A549 (cell line): ENCODE results near the gene GNPDA1. TPM values are rescaled to one million over a fixed set of nuclear protein-coding genes. Genes with fewer than 3 reads are reported as not detected.

Source experiments
- ATAC-seq, 2 experiments: fragments of 200-7000 bp in 1 of 2; fragments of >200 bp in 1 of 2; cut with Nextera tagmentation in 1 of 2; cut with Tn5 transposase in 1 of 2; 3 replicates each; pipeline versions ENCODE4 v1.8.0 to v1.9.1; 2018 to 2020; ENCODE audit warnings: mild to moderate bottlenecking in 1 of 2, moderate library complexity in 1 of 2
- CTCF ChIA-PET: fragments of 300-600 bp; sonication (Branson Sonifier 250); formaldehyde crosslinking; extraction: SDS; loops from one replicate; lab custom pipeline; 2021; ENCODE audit warnings: antibody characterized with exemption, inconsistent platforms; lab: Yijun Ruan, JAX
- POLR2A ChIA-PET: fragments of 350-600 bp; formaldehyde crosslinking; extraction: SDS; loops from one replicate; lab custom pipeline; 2021; ENCODE audit warnings: antibody characterized with exemption, inconsistent platforms; lab: Yijun Ruan, JAX
- DNase-seq, 2 experiments: peaks; one replicate each; pipeline versions ENCODE4 v3.0.0 to v3.0.0-alpha.2; 2011 to 2016; ENCODE audit warnings: low read depth in 1 of 2, low spot score in 1 of 2
- FAIRE-seq: peaks from 2 replicates; lab custom pipeline; 2011; peaks lifted over from hg19 to GRCh38; lab: Jason Lieb, UNC
- H3K27ac ChIP-seq, 2 experiments: fragments of >200 bp; sonication (Bioruptor Twin); formaldehyde crosslinking; 3 replicates each; pipeline ENCODE4 v1.5.1; 2016 to 2017
- H3K4me1 ChIP-seq: fragments of >200 bp; sonication (Bioruptor Twin); formaldehyde crosslinking; 3 replicates; pipeline ENCODE4 v1.6.1; 2016
- H3K4me2 ChIP-seq: fragments of >200 bp; sonication (Bioruptor Twin); formaldehyde crosslinking; 3 replicates; pipeline ENCODE4 v1.6.1; 2016
- H3K4me3 ChIP-seq: fragments of >200 bp; sonication (Bioruptor Twin); formaldehyde crosslinking; 3 replicates; pipeline ENCODE4 v1.5.1; 2016
- H3K9me3 ChIP-seq: fragments of >200 bp; sonication (Bioruptor Twin); formaldehyde crosslinking; 3 replicates; pipeline ENCODE4 v1.6.1; 2016
- BHLHE40 ChIP-seq: IDR thresholded peaks from 2 replicates; pipeline ENCODE4 v1.6.1; 2012; ENCODE audit warnings: low read depth, low read length, inconsistent platforms
- CHD4 ChIP-seq: fragments of 200-600 bp; sonication (generic); IDR thresholded peaks from 2 replicates; pipeline ENCODE4 v1.6.1; 2016; ENCODE audit warnings: antibody characterized with exemption, mild to moderate bottlenecking, borderline replicate concordance
- EP300 ChIP-seq, 2 experiments: fragments of >200 bp; sonication (Bioruptor Twin); formaldehyde crosslinking; IDR thresholded peaks; 2 replicates in 1 of 2; 3 replicates in 1 of 2; pipeline ENCODE4 v1.6.1; 2016 to 2017
- ESRRA ChIP-seq: fragments of 150-350 bp; IDR thresholded peaks from 2 replicates; pipeline ENCODE4 v1.6.1; 2014; ENCODE audit warnings: mild to moderate bottlenecking, low read length, borderline replicate concordance
- FOXS1 ChIP-seq: fragments of 250-450 bp; sonication (Bioruptor Pico); IDR thresholded peaks from 2 replicates; pipeline ENCODE4 v1.5.0; 2020; ENCODE audit warnings: mild to moderate bottlenecking, moderate library complexity
- GATA3 ChIP-seq: IDR thresholded peaks from 2 replicates; pipeline ENCODE4 v1.6.1; 2012; ENCODE audit warnings: borderline replicate concordance
- HDAC2 ChIP-seq: fragments of 200-600 bp; sonication (generic); IDR thresholded peaks from 2 replicates; pipeline ENCODE4 v1.6.1; 2016
- HEYL ChIP-seq: fragments of 250-450 bp; sonication (Bioruptor Pico); IDR thresholded peaks from 2 replicates; pipeline ENCODE4 v1.8.0; 2021; ENCODE audit warnings: mild to moderate bottlenecking, moderate library complexity
- HOXB13 ChIP-seq: fragments of 250-450 bp; sonication (Bioruptor Pico); IDR thresholded peaks from 2 replicates; pipeline ENCODE4 v1.5.0; 2020; ENCODE audit warnings: low read depth, mild to moderate bottlenecking, moderate library complexity
- HOXB5 ChIP-seq: fragments of 250-450 bp; sonication (Bioruptor Pico); IDR thresholded peaks from 2 replicates; pipeline ENCODE4 v1.5.0; 2020; ENCODE audit warnings: mild to moderate bottlenecking, moderate library complexity
- JUN ChIP-seq, 2 experiments: fragments of >200 bp; sonication (Bioruptor Twin); formaldehyde crosslinking; IDR thresholded peaks; 2 replicates in 1 of 2; 3 replicates in 1 of 2; pipeline ENCODE4 v1.6.1; 2016 to 2017
- JUNB ChIP-seq: fragments of >200 bp; sonication (Bioruptor Twin); formaldehyde crosslinking; IDR thresholded peaks from 2 replicates; pipeline ENCODE4 v1.6.1; 2016
- KDM1A ChIP-seq: fragments of 200-600 bp; sonication (generic); IDR thresholded peaks from 2 replicates; pipeline ENCODE4 v1.6.1; 2016; ENCODE audit warnings: low read depth, mild to moderate bottlenecking
- MAFK ChIP-seq: fragments of 450-650 bp; IDR thresholded peaks from 2 replicates; pipeline ENCODE4 v1.6.1; 2014; ENCODE audit not compliant: partially characterized antibody
- MYC ChIP-seq: IDR thresholded peaks from 2 replicates; pipeline ENCODE4 v1.6.1; 2012; ENCODE audit warnings: mild to moderate bottlenecking, inconsistent platforms, low read length, improper control_type of control experiment, borderline replicate concordance
- NFE2L2 ChIP-seq: fragments of 150-350 bp; conservative IDR thresholded peaks from 2 replicates; pipeline ENCODE4 v1.6.1; 2014; ENCODE audit warnings: low read length
- NR3C1 ChIP-seq: fragments of >200 bp; sonication (Bioruptor Twin); formaldehyde crosslinking; IDR thresholded peaks from 3 replicates; pipeline ENCODE4 v1.6.1; 2017
- PHF8 ChIP-seq: fragments of 200-600 bp; sonication (generic); IDR thresholded peaks from 2 replicates; pipeline ENCODE4 v1.6.1; 2016; ENCODE audit warnings: low read depth, mild to moderate bottlenecking, antibody characterized with exemption, moderate library complexity, borderline replicate concordance
- POLR2AphosphoS2 ChIP-seq: conservative IDR thresholded peaks from 2 replicates; pipeline ENCODE4 v1.6.1; 2012; ENCODE audit warnings: low read length, improper control_type of control experiment, inconsistent platforms
- RARB ChIP-seq: fragments of 250-450 bp; sonication (Bioruptor Pico); IDR thresholded peaks from 2 replicates; pipeline ENCODE4 v1.8.0; 2021; ENCODE audit warnings: mild to moderate bottlenecking, moderate library complexity
- ZNF302 ChIP-seq: fragments of 250-450 bp; sonication (Bioruptor Pico); IDR thresholded peaks from 2 replicates; pipeline ENCODE4 v1.9.0; 2021; ENCODE audit warnings: inconsistent platforms, mild to moderate bottlenecking, moderate library complexity
- ZSCAN20 ChIP-seq: fragments of 250-450 bp; sonication (Bioruptor Pico); IDR thresholded peaks from 2 replicates; pipeline ENCODE4 v1.8.0; 2022; ENCODE audit warnings: mild to moderate bottlenecking, moderate library complexity
- WGBS: methylation state at CpG from one replicate; pipeline ENCODE4 v1.1.6; 2017; ENCODE audit errors: missing lambda C conversion rate; 5-methylcytosine and 5-hydroxymethylcytosine counted together
- polyA plus RNA-seq, 4 experiments: library from polyadenylated mRNA; depleted of rRNA in 3 of 4; stranded (reverse); fragments of >200 nt; fragmentation: RNase III in 1 of 4; extraction: RNeasy Plus Mini Kit Qiagen cat#74134 plus additional on column Dnase treatment in 1 of 4; gene quantifications; 2 replicates in 3 of 4; 3 replicates in 1 of 4; pipeline ENCODE4 v1.2.3, GENCODE V29; 2011 to 2017
- TF ChIP-seq, protein P1 (sequence below): fragments of 250-450 bp; sonication (Bioruptor Pico); IDR thresholded peaks from 2 replicates; pipeline ENCODE4 v1.5.0; 2020; ENCODE audit warnings: low read depth, mild to moderate bottlenecking, moderate library complexity
- TF ChIP-seq, protein P2 (sequence below): IDR thresholded peaks from 2 replicates; pipeline ENCODE4 v1.6.1; 2012
- TF ChIP-seq, protein P3 (sequence below): fragments of 450-650 bp; IDR thresholded peaks from 2 replicates; pipeline ENCODE4 v1.6.1; 2014; ENCODE audit warnings: antibody characterized with exemption
- TF ChIP-seq, protein P4 (sequence below): fragments of 250-450 bp; sonication (Bioruptor Pico); IDR thresholded peaks from 2 replicates; pipeline ENCODE4 v1.5.0; 2021; ENCODE audit warnings: mild to moderate bottlenecking, moderate library complexity, borderline replicate concordance

The GNPDA1 gene
- polyA plus RNA-seq, 2 of the 4 experiments (the other 2 are of a cell fraction): 17.1 to 53.2 TPM

DNA sequence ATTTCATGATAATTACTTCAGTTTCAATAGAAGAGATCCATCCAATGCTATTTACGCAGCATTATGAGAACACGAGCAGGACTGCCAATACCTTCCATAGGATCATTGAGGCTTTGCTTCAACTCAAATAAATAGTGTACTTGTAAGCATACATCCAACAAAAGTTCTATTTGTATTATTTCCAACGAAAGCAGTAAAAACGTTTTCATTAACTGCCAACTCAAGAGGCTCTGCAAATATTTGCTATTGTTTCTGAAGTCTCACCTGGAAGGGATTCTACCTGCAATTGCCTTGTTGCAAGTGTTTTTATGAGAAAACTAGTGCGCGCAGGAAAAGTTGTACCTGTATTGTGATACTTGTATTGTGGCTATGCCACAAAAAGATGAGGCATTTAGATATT lies 11.0 kb upstream of the GNPDA1 start:
- WGBS: 67% methylated on average over 6 of the region's 6 CpGs
- no peak overlapping the region; the same call in 2 of the 3 replicates for H3K4me2 ChIP-seq
- H3K4me3 ChIP-seq: no peak overlapping the region
- no peak for ATAC-seq
- ChIA-PET CTCF (interaction anchor here (0.7 to 2.2 kb wide), 4 partner anchors 8 to 47 kb away, joined by 3 to 17 read pairs (median 5); partner anchors contain the start of gene GNPDA1), POLR2A (no interaction called here)
- DNase-seq: no peak
- H3K9me3 ChIP-seq: peaks cover 4% of the 10 kb centered on the region; the same call in 2 of the 3 replicates
- H3K4me1 ChIP-seq: peaks cover 4% of the 10 kb centered on the region; the same call in 1 of the 3 replicates
- H3K27ac ChIP-seq: no peak overlapping the region
- no peak for TF ChIP-seq NR3C1
- TF ChIP-seq, protein P1, sequence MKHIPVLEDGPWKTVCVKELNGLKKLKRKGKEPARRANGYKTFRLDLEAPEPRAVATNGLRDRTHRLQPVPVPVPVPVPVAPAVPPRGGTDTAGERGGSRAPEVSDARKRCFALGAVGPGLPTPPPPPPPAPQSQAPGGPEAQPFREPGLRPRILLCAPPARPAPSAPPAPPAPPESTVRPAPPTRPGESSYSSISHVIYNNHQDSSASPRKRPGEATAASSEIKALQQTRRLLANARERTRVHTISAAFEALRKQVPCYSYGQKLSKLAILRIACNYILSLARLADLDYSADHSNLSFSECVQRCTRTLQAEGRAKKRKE (CRISPR knock-in tag): no peak
- TF ChIP-seq HEYL (CRISPR knock-in tag): no peak
- no peak for TF ChIP-seq POLR2AphosphoS2
- TF ChIP-seq, protein P2, sequence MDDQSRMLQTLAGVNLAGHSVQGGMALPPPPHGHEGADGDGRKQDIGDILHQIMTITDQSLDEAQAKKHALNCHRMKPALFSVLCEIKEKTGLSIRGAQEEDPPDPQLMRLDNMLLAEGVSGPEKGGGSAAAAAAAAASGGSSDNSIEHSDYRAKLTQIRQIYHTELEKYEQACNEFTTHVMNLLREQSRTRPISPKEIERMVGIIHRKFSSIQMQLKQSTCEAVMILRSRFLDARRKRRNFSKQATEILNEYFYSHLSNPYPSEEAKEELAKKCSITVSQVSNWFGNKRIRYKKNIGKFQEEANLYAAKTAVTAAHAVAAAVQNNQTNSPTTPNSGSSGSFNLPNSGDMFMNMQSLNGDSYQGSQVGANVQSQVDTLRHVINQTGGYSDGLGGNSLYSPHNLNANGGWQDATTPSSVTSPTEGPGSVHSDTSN: no peak
- TF ChIP-seq PHF8: no peak
- no peak for FAIRE-seq

DNA sequence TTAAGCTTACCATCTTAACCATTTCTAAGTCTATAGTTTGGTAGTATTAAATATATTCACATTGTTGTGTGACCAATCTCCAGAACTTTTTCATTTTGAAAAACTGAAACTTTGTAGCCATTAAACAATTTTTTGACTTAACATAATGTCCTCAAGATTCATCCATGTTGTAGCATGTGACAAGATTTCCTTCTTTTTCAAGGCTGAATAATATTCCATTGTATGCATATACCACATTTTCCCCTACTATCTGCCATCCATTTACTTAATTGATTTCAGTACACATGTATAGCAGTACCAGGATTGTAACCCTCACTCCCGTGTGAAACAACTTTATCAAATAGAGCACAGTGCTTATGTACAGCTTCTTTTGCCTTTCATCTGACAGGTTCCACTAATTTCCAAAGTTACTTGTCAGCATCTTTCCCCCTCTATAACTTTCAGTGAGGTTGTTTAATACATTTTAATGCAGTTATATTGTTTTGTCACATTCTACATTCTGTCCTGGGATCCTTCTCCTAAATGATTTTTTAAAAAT lies 7.4 kb upstream of the GNPDA1 start:
- H3K4me2 ChIP-seq: no peak overlapping the region
- peaks cover 4% of the 10 kb centered on the region; the same call in 2 of the 3 replicates for H3K9me3 ChIP-seq
- ATAC-seq: no peak
- FAIRE-seq: no peak
- H3K4me1 ChIP-seq: peaks cover 18% of the 10 kb centered on the region
- no peak overlapping the region for H3K4me3 ChIP-seq
- ChIA-PET CTCF (interaction anchor here (0.6 to 2.1 kb wide), 3 partner anchors 27 to 820 kb away, joined by 3 to 6 read pairs (median 3); no protein-coding TSS in a partner anchor), POLR2A (no interaction called here)
- TF ChIP-seq, protein P3, sequence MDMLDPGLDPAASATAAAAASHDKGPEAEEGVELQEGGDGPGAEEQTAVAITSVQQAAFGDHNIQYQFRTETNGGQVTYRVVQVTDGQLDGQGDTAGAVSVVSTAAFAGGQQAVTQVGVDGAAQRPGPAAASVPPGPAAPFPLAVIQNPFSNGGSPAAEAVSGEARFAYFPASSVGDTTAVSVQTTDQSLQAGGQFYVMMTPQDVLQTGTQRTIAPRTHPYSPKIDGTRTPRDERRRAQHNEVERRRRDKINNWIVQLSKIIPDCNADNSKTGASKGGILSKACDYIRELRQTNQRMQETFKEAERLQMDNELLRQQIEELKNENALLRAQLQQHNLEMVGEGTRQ: no peak
- no peak for TF ChIP-seq NFE2L2
- no peak for TF ChIP-seq EP300 (IDR thresholded peaks at IDR 0.05)
- TF ChIP-seq MAFK: no peak
- no peak for TF ChIP-seq JUN (IDR thresholded peaks at IDR 0.05)
- TF ChIP-seq CHD4: no peak
- TF ChIP-seq FOXS1 (CRISPR knock-in tag): no peak
- no peak for TF ChIP-seq ZNF302
- WGBS: 17% methylated on average over 1 of the region's 1 CpG
- H3K27ac ChIP-seq: no peak overlapping the region
- DNase-seq: no peak

DNA sequence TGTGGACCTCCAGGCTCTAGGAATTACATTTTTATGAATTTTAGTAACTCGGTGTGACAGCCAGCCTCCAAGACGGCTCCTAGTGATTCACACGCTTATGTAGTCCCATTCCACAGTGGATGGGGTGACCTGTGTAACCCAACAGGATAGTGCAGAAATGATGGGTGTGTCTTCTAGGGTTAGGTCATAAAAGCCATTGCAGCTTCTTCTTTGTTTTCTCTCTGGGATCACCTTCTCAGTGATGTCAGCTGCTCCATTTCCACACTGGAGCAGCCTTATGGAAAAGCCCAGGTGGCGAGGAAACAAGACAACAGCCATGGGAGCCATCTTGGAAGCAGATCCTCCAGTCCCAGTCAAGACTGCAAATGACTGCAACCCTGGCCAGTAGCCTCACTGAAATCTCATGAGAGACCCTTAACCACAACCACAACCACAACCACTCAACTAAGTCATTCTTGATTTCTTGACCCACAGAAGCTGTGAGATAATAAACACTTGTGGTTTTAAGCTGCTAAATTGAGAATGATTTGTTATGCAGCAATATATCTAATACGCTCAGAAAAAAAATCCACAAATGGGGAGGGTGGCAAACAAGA lies 5.1 kb upstream of the GNPDA1 start:
- no peak for ATAC-seq
- POLR2A ChIA-PET: no interaction called here
- H3K9me3 ChIP-seq: peaks cover 4% of the 10 kb centered on the region; the same call in 2 of the 3 replicates
- H3K4me2 ChIP-seq: no peak overlapping the region
- no peak for DNase-seq
- peaks cover 35% of the 10 kb centered on the region for H3K4me1 ChIP-seq
- H3K4me3 ChIP-seq: no peak overlapping the region
- FAIRE-seq: no peak
- TF ChIP-seq POLR2AphosphoS2 (no peak), MYC (no peak), BHLHE40 (no peak), RARB (CRISPR knock-in tag) (no peak), JUNB (no peak), HOXB5 (no peak), PHF8 (no peak), NFE2L2 (no peak), ZSCAN20 (CRISPR knock-in tag) (no peak), HOXB13 (CRISPR knock-in tag) (no peak), HEYL (CRISPR knock-in tag) (no peak), GATA3 (no peak), KDM1A (no peak), HDAC2 (no peak), JUN (IDR thresholded peaks at IDR 0.05) (no peak), ESRRA (no peak), ZNF302 (no peak)
- TF ChIP-seq, protein P4, sequence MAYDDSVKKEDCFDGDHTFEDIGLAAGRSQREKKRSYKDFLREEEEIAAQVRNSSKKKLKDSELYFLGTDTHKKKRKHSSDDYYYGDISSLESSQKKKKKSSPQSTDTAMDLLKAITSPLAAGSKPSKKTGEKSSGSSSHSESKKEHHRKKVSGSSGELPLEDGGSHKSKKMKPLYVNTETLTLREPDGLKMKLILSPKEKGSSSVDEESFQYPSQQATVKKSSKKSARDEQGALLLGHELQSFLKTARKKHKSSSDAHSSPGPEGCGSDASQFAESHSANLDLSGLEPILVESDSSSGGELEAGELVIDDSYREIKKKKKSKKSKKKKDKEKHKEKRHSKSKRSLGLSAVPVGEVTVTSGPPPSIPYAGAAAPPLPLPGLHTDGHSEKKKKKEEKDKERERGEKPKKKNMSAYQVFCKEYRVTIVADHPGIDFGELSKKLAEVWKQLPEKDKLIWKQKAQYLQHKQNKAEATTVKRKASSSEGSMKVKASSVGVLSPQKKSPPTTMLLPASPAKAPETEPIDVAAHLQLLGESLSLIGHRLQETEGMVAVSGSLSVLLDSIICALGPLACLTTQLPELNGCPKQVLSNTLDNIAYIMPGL (CRISPR knock-in tag): no peak
- TF ChIP-seq, protein P1 (CRISPR knock-in tag): no peak
- TF ChIP-seq, all 56 proteins: peak for 0
- CTCF ChIA-PET: interaction anchor here (0.8 to 9.5 kb wide), 4 partner anchors 10 to 126 kb away, joined by 3 to 82 read pairs (median 4); no protein-coding TSS in a partner anchor
- H3K27ac ChIP-seq: no peak overlapping the region
- 83% methylated on average over 5 of the region's 5 CpGs for WGBS
